A673 (cell line): ENCODE measurements around the gene SPP2. TPM values are rescaled to one million over a fixed set of nuclear protein-coding genes. Genes with fewer than 3 reads are reported as not detected.

ENCODE experiments used
- BruUV-seq: library from RNA; stranded (reverse); fragments of 400-500 nt; replicated peaks from 2 replicates; lab custom pipeline; 2021; lab: Mats Ljungman, UMichigan
- CTCF ChIA-PET: fragments of 300-600 bp; sonication (Branson Sonifier 250); formaldehyde crosslinking; loops from one replicate; lab custom pipeline; 2022; ENCODE audit warnings: antibody characterized with exemption; lab: Charles Lee
- POLR2A ChIA-PET: fragments of 300-600 bp; sonication (Branson Sonifier 250); formaldehyde crosslinking; loops from one replicate; lab custom pipeline; 2022; ENCODE audit warnings: antibody characterized with exemption; ENCODE audit not compliant: low non-redundant PET; lab: Charles Lee
- DNase-seq: peaks from one replicate; pipeline ENCODE4 v3.0.0-alpha.2; 2015; ENCODE audit warnings: low spot score
- H3K27ac ChIP-seq: fragments of 200-600 bp; sonication (generic); 2 replicates; pipeline ENCODE4 v1.5.1; 2016; ENCODE audit warnings: mixed run types, low read depth, mild to moderate bottlenecking, mixed read lengths, antibody characterized with exemption, low read length; ENCODE audit not compliant: poor library complexity, severe bottlenecking
- H3K27me3 ChIP-seq: fragments of 200-600 bp; sonication (generic); replicated peaks from 2 replicates; pipeline ENCODE4 v1.6.1; 2017; ENCODE audit warnings: mixed run types, low read depth, mild to moderate bottlenecking, mixed read lengths, antibody characterized with exemption, low read length; ENCODE audit not compliant: insufficient read depth, poor library complexity
- H3K36me3 ChIP-seq: fragments of 200-600 bp; sonication (generic); 2 replicates; pipeline ENCODE4 v1.6.1; 2016; ENCODE audit warnings: mixed run types, mild to moderate bottlenecking, mixed read lengths, antibody characterized with exemption, low read length; ENCODE audit not compliant: insufficient read depth, poor library complexity, severe bottlenecking
- H3K4me1 ChIP-seq: fragments of 200-600 bp; sonication (generic); 2 replicates; pipeline ENCODE4 v1.6.1; 2017; ENCODE audit warnings: mixed run types, mild to moderate bottlenecking, mixed read lengths, antibody characterized with exemption, low read length; ENCODE audit not compliant: insufficient read depth, poor library complexity, severe bottlenecking
- H3K4me3 ChIP-seq: fragments of 200-600 bp; sonication (generic); 2 replicates; pipeline ENCODE4 v1.5.1; 2016; ENCODE audit warnings: low read depth, mixed run types, mild to moderate bottlenecking, mixed read lengths, low read length; ENCODE audit not compliant: poor library complexity, severe bottlenecking
- H3K9me3 ChIP-seq: fragments of 200-600 bp; sonication (generic); 2 replicates; pipeline ENCODE4 v1.6.1; 2016; ENCODE audit warnings: mixed run types, low read depth, mild to moderate bottlenecking, mixed read lengths, antibody characterized with exemption, low read length; ENCODE audit not compliant: poor library complexity, severe bottlenecking
- EZH2 ChIP-seq: fragments of 200-600 bp; sonication (generic); IDR thresholded peaks from 2 replicates; pipeline ENCODE4 v1.6.1; 2017; ENCODE audit warnings: borderline replicate concordance, low read depth, mild to moderate bottlenecking, mixed read lengths, antibody characterized with exemption, low read length; ENCODE audit not compliant: poor library complexity, severe bottlenecking
- intact Hi-C: fragments of 100-400 bp; cut with micrococcal nuclease; formaldehyde crosslinking; loops from one replicate; pipeline ENCODE4 v1.10.0; 2022; ENCODE audit not compliant: unreplicated experiment
- total RNA-seq: library from RNA; stranded (reverse); gene quantifications from 2 replicates; pipeline ENCODE4 v1.2.3, GENCODE V29; 2021
- TF ChIP-seq, protein P1 (sequence below): fragments of 300-800, 200-600 bp; sonication (generic); conservative IDR thresholded peaks from 2 replicates; pipeline ENCODE4 v1.5.1; 2017; ENCODE audit warnings: low read depth, mild to moderate bottlenecking, antibody characterized with exemption, low read length, moderate library complexity, mixed read lengths

Gene SPP2
- total RNA-seq, 1 experiment from 2014 or later: not detected

DNA sequence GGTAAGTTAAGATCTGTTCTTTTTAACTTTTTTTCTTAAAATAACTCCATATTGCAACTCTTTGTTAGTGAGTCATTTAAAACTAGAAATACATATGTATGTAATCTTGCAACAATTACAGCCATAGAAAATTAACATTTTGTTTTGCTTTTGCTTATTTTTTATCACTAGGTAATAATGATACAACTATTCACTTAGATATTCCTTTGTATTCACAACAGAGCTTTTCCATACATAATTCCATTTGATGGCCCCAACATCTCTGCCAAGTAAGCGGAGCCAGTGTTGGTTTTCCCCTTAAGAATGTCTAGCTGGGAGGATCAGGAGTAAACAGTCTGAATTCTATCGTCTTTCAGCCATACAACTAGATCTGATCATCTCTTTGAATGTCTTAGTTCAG lies 16.1 kb downstream of the SPP2 start:
- no TSS peak for BruUV-seq
- no peaks in the 10 kb centered on the region for H3K4me1 ChIP-seq
- intact Hi-C loops: no loop called here
- no peak overlapping the region for H3K4me3 ChIP-seq
- H3K9me3 ChIP-seq: peaks cover 6% of the 10 kb centered on the region
- ChIA-PET CTCF (no interaction called here), POLR2A (no interaction called here)
- DNase-seq: no peak
- H3K27ac ChIP-seq: no peak overlapping the region
- TF ChIP-seq EZH2: no peak
- TF ChIP-seq, protein P1, sequence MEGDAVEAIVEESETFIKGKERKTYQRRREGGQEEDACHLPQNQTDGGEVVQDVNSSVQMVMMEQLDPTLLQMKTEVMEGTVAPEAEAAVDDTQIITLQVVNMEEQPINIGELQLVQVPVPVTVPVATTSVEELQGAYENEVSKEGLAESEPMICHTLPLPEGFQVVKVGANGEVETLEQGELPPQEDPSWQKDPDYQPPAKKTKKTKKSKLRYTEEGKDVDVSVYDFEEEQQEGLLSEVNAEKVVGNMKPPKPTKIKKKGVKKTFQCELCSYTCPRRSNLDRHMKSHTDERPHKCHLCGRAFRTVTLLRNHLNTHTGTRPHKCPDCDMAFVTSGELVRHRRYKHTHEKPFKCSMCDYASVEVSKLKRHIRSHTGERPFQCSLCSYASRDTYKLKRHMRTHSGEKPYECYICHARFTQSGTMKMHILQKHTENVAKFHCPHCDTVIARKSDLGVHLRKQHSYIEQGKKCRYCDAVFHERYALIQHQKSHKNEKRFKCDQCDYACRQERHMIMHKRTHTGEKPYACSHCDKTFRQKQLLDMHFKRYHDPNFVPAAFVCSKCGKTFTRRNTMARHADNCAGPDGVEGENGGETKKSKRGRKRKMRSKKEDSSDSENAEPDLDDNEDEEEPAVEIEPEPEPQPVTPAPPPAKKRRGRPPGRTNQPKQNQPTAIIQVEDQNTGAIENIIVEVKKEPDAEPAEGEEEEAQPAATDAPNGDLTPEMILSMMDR: no peak
- peaks cover 4% of the 10 kb centered on the region for H3K27me3 ChIP-seq
- no peaks in the 10 kb centered on the region for H3K36me3 ChIP-seq

DNA sequence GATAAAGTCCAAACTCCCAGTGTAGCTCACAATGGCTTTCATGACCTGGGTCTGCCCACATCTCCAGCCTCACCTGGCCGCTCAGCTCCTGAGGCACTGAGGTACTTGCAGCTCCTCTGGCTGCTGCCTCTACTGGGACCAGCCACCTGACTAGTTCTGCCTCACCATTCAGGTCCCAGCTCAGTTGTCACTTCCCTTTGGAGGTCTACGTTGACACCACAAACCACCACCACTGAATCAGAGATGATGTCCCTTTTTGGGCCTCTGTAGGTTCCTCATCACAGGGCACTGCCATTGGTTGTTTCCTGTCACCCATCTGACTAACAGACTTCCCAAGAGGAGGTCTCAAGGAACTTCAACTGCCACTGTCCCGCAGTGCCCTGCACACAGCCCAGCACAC lies 21.2 kb downstream of the SPP2 start:
- intact Hi-C loops: no loop called here
- no peaks in the 10 kb centered on the region for H3K36me3 ChIP-seq
- no peak for DNase-seq
- H3K4me1 ChIP-seq: no peaks in the 10 kb centered on the region
- ChIA-PET CTCF (no interaction called here), POLR2A (no interaction called here)
- no peaks in the 10 kb centered on the region for H3K27me3 ChIP-seq
- BruUV-seq: no TSS peak
- H3K4me3 ChIP-seq: no peak overlapping the region
- H3K9me3 ChIP-seq: peaks cover 6% of the 10 kb centered on the region
- TF ChIP-seq EZH2: no peak
- TF ChIP-seq, protein P1: no peak
- H3K27ac ChIP-seq: no peak overlapping the region

DNA sequence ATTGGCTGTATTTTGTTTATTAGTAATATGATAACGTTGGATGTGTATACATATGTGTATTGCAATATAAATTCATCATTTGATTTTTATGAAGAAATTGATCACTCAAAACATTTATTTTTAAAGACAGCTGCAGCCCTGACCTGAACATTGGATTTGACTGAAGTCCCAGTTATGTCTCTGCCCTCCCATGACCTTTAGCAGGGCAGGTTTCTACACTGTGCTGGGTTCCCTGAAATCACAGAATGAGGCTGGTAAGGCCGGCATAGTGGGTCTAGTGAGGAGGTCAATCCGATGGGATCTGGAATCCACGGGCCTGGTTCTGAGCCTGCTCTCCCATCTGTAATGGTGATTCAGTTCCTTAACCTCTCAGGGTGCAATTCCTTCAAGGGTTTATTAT lies 22.0 kb downstream of the SPP2 start:
- ChIA-PET POLR2A (no interaction called here), CTCF (no interaction called here)
- Histone ChIP-seq H3K9me3 (peaks cover 6% of the 10 kb centered on the region), H3K27me3 (no peaks in the 10 kb centered on the region), H3K36me3 (no peaks in the 10 kb centered on the region), H3K27ac (no peak overlapping the region), H3K4me3 (no peak overlapping the region), H3K4me1 (no peaks in the 10 kb centered on the region)
- TF ChIP-seq EZH2: no peak
- TF ChIP-seq, protein P1: no peak
- no peak for DNase-seq
- BruUV-seq: no TSS peak
- intact Hi-C loops: no loop called here
